ENCODE results near the gene STBD1.

DNA sequence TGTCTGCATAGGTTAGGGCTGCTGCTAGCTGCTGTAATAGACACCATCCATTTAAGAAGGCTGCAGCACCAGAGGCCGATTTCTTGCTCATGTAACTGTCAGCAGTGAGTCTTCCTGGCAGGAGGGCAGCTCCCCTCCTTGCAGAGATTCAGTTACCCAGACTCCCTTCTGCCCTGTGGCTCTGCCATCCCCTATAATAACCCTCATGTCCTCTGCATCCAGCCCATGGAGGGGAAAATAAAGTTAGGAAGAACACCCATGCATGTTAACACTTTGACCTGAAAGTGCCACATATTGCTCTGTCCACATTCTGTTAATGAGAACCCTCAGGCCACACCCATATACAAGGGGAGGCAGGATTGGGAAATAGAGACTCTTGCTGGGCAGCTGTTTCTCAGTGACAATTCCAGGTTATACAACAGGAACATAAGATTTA lies 5.4 kb downstream of the STBD1 start:
- TF ChIP-seq, protein P1, sequence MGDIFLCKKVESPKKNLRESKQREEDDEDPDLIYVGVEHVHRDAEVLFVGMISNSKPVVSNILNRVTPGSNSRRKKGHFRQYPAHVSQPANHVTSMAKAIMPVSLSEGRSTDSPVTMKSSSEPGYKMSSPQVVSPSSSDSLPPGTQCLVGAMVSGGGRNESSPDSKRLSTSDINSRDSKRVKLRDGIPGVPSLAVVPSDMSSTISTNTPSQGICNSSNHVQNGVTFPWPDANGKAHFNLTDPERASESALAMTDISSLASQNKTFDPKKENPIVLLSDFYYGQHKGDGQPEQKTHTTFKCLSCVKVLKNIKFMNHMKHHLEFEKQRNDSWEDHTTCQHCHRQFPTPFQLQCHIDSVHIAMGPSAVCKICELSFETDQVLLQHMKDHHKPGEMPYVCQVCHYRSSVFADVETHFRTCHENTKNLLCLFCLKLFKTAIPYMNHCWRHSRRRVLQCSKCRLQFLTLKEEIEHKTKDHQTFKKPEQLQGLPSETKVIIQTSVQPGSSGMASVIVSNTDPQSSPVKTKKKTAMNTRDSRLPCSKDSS (IDR thresholded peaks at IDR 0.05; ENCODE audit: low read depth, partially characterized antibody) = no peak
- TF ChIP-seq, protein P2, sequence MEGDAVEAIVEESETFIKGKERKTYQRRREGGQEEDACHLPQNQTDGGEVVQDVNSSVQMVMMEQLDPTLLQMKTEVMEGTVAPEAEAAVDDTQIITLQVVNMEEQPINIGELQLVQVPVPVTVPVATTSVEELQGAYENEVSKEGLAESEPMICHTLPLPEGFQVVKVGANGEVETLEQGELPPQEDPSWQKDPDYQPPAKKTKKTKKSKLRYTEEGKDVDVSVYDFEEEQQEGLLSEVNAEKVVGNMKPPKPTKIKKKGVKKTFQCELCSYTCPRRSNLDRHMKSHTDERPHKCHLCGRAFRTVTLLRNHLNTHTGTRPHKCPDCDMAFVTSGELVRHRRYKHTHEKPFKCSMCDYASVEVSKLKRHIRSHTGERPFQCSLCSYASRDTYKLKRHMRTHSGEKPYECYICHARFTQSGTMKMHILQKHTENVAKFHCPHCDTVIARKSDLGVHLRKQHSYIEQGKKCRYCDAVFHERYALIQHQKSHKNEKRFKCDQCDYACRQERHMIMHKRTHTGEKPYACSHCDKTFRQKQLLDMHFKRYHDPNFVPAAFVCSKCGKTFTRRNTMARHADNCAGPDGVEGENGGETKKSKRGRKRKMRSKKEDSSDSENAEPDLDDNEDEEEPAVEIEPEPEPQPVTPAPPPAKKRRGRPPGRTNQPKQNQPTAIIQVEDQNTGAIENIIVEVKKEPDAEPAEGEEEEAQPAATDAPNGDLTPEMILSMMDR (IDR thresholded peaks at IDR 0.05 in 2 of 3, conservative IDR thresholded peaks at IDR 0.05 in 1 of 3; ENCODE audit: insufficient read depth in 2 of 3, low read depth in 1 of 3, low read length in 3 of 3) = no peak
- TF ChIP-seq EZH2 (IDR thresholded peaks at IDR 0.05; ENCODE audit: borderline replicate concordance, low read depth, low read length) = no peak
- TF ChIP-seq TAF1 (IDR thresholded peaks at IDR 0.05; ENCODE audit: control insufficient read depth, extremely low read depth, insufficient read depth, low read length, severe bottlenecking) = no peak
- TF ChIP-seq, protein P3, sequence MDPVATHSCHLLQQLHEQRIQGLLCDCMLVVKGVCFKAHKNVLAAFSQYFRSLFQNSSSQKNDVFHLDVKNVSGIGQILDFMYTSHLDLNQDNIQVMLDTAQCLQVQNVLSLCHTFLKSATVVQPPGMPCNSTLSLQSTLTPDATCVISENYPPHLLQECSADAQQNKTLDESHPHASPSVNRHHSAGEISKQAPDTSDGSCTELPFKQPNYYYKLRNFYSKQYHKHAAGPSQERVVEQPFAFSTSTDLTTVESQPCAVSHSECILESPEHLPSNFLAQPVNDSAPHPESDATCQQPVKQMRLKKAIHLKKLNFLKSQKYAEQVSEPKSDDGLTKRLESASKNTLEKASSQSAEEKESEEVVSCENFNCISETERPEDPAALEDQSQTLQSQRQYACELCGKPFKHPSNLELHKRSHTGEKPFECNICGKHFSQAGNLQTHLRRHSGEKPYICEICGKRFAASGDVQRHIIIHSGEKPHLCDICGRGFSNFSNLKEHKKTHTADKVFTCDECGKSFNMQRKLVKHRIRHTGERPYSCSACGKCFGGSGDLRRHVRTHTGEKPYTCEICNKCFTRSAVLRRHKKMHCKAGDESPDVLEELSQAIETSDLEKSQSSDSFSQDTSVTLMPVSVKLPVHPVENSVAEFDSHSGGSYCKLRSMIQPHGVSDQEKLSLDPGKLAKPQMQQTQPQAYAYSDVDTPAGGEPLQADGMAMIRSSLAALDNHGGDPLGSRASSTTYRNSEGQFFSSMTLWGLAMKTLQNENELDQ (CRISPR knock-in tag; IDR thresholded peaks at IDR 0.05; ENCODE audit: borderline replicate concordance) = no peak
- TF ChIP-seq SMARCA5 (IDR thresholded peaks at IDR 0.05) = no peak
- TF ChIP-seq EGR1 (conservative IDR thresholded peaks at IDR 0.05) = no peak
- TF ChIP-seq EP300 (IDR thresholded peaks at IDR 0.05; ENCODE audit: low read length) = no peak
- TF ChIP-seq ZC3H4 (CRISPR knock-in tag; IDR thresholded peaks at IDR 0.05; ENCODE audit: borderline replicate concordance) = no peak
- TF ChIP-seq HDAC2 (IDR thresholded peaks at IDR 0.05) = no peak
- no peak for TF ChIP-seq ZNF699 (CRISPR knock-in tag; IDR thresholded peaks at IDR 0.05; ENCODE audit: insufficient replicate concordance)
